ENCODE results near the gene MAST1. TPM values are rescaled to one million over a fixed set of nuclear protein-coding genes. Genes with fewer than 3 reads are reported as not detected.

The MAST1 gene
- total RNA-seq, 1 experiment from 2014 or later = 0.91 TPM

GRCh38 chr19:12866416-12867119 is 28.3 kb downstream of the MAST1 start:
- Histone ChIP-seq H3K36me3 (ENCODE audit: control insufficient read depth, insufficient read depth, low read length) (no peaks in the 10 kb centered on the region), H3K4me1 (no peaks in the 10 kb centered on the region), H3K4me3 (ENCODE audit: low read depth, low read length) (no peak overlapping the region), H3K9me3 (no peaks in the 10 kb centered on the region), H3K27me3 (replicated peaks; ENCODE audit: control insufficient read depth, insufficient read depth, low read length) (no peaks in the 10 kb centered on the region)
- Mint-ChIP-seq H3K36me3 (ENCODE audit: insufficient read depth, unreplicated experiment) (no peaks in the 10 kb centered on the region), H3K4me1 (ENCODE audit: low read depth, unreplicated experiment) (peaks cover under 1% of the 10 kb centered on the region), H3K27me3 (ENCODE audit: insufficient read depth, unreplicated experiment) (no peaks in the 10 kb centered on the region), H3K4me3 (ENCODE audit: unreplicated experiment) (peak overlapping the region; percentile 67), H3K27ac (ENCODE audit: unreplicated experiment) (no peak overlapping the region), H3K9me3 (ENCODE audit: unreplicated experiment) (peaks cover 2% of the 10 kb centered on the region)
- intact Hi-C loops (cut with micrococcal nuclease; ENCODE audit: unreplicated experiment) = no loop called here
- CTCF ChIA-PET = interaction anchor here (1.1 kb wide), 1 partner anchor 19 kb away, joined by 3 read pairs; no protein-coding TSS in a partner anchor
- POLR2A ChIA-PET = no interaction called here
- TF ChIP-seq CTCF (IDR thresholded peaks at IDR 0.05; ENCODE audit: insufficient read depth in 1 of 2, low read depth in 1 of 2, low read length in 1 of 2, severe bottlenecking in 1 of 2, unreplicated experiment in 1 of 2) = no peak
- no peak for DNase-seq
- BruUV-seq (replicated peaks) = no TSS peak

- H3K27ac Mint-ChIP-seq (ENCODE audit: unreplicated experiment) = no peak overlapping the region
- CTCF ChIA-PET = interaction anchor here (1.1 kb wide), 1 partner anchor 19 kb away, joined by 3 read pairs; no protein-coding TSS in a partner anchor
- intact Hi-C loops (cut with micrococcal nuclease; ENCODE audit: unreplicated experiment) = no loop called here
- peaks cover 5% of the 10 kb centered on the region for H3K36me3 Mint-ChIP-seq (ENCODE audit: insufficient read depth, unreplicated experiment)
- no peak for TF ChIP-seq CTCF (IDR thresholded peaks at IDR 0.05; ENCODE audit: insufficient read depth in 1 of 2, low read depth in 1 of 2, low read length in 1 of 2, severe bottlenecking in 1 of 2, unreplicated experiment in 1 of 2)
- Histone ChIP-seq H3K36me3 (ENCODE audit: control insufficient read depth, insufficient read depth, low read length) (no peaks in the 10 kb centered on the region), H3K4me1 (no peaks in the 10 kb centered on the region), H3K4me3 (ENCODE audit: low read depth, low read length) (peak overlapping the region; percentile 27), H3K27me3 (replicated peaks; ENCODE audit: control insufficient read depth, insufficient read depth, low read length) (no peaks in the 10 kb centered on the region), H3K9me3 (no peaks in the 10 kb centered on the region)
- peak overlapping the region; percentile 67 for H3K4me3 Mint-ChIP-seq (ENCODE audit: unreplicated experiment)
- no peaks in the 10 kb centered on the region for H3K27me3 Mint-ChIP-seq (ENCODE audit: insufficient read depth, unreplicated experiment)
- no TSS peak for BruUV-seq (replicated peaks)
- peaks cover 11% of the 10 kb centered on the region for H3K9me3 Mint-ChIP-seq (ENCODE audit: unreplicated experiment)
- DNase-seq = peak; percentile 54 to 58
- peaks cover 6% of the 10 kb centered on the region for H3K4me1 Mint-ChIP-seq (ENCODE audit: low read depth, unreplicated experiment)
- POLR2A ChIA-PET = no interaction called here
Measured at GRCh38 chr19:12867120-12868099, 29.1 kb downstream of the MAST1 start.

GRCh38 chr19:12868540-12869112 is 30.3 kb downstream of the MAST1 start:
- Histone ChIP-seq H3K36me3 (ENCODE audit: control insufficient read depth, insufficient read depth, low read length) (no peaks in the 10 kb centered on the region), H3K4me3 (ENCODE audit: low read depth, low read length) (no peak overlapping the region), H3K9me3 (no peaks in the 10 kb centered on the region), H3K27me3 (replicated peaks; ENCODE audit: control insufficient read depth, insufficient read depth, low read length) (no peaks in the 10 kb centered on the region), H3K4me1 (no peaks in the 10 kb centered on the region)
- H3K4me3 Mint-ChIP-seq (ENCODE audit: unreplicated experiment) = no peak overlapping the region
- ChIA-PET CTCF (no interaction called here), POLR2A (no interaction called here)
- no TSS peak for BruUV-seq (replicated peaks)
- peak; percentile 46 to 63 for DNase-seq
- peaks cover 19% of the 10 kb centered on the region for H3K9me3 Mint-ChIP-seq (ENCODE audit: unreplicated experiment)
- peaks cover 6% of the 10 kb centered on the region for H3K4me1 Mint-ChIP-seq (ENCODE audit: low read depth, unreplicated experiment)
- intact Hi-C loops (cut with micrococcal nuclease; ENCODE audit: unreplicated experiment) = no loop called here
- no peaks in the 10 kb centered on the region for H3K27me3 Mint-ChIP-seq (ENCODE audit: insufficient read depth, unreplicated experiment)
- TF ChIP-seq CTCF (IDR thresholded peaks at IDR 0.05; ENCODE audit: insufficient read depth in 1 of 2, low read depth in 1 of 2, low read length in 1 of 2, severe bottlenecking in 1 of 2, unreplicated experiment in 1 of 2) = no peak
- H3K36me3 Mint-ChIP-seq (ENCODE audit: insufficient read depth, unreplicated experiment) = peaks cover 5% of the 10 kb centered on the region
- H3K27ac Mint-ChIP-seq (ENCODE audit: unreplicated experiment) = no peak overlapping the region
